ENCODE data around the gene MAD1L1.

The MAD1L1 gene

DNA sequence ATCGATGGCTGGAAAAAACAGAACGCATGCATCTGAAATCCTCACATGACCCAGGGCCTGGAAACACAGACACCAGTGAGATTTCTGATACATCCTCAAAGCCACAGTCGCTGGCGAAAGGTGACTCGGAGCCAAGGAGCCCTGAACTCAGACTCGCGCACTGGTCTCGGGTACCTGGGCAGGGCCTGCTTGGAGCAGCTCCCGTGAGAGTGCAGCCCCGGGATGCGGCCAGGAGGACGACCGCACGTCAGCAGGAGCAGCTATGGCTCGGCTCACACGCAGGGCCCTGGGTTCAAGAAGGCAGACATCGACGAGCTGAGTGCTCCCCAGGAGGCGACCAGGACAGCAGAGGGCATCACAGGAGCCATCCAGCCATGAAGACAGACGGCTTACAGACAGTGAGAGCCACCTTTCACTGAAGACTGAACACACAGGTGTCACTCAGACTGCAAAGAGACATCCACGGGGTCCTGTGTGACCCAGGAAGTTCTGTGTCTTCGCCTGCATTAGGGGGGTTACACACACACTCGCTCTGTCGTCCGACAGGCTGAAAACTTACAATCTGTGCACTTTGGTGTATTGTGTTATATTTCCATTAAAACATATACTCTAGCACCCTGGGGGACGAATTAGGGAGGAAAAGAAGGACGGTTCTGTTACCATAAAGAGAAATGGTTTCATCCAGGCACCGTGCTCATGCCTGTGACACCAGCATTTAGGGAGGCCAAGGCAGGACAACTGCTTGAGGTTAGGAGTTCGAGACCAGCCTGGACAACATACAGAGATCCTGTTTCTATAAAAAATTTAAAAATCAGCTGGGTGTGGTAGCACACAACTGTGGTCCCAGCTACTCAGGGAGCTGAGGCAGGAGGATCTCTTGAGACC, 227.7 kb downstream of the MAD1L1 start:
- TF ChIP-seq FOXP2 (optimal IDR thresholded peaks at IDR 0.05; ENCODE audit: control extremely low read depth, extremely low read length, insufficient read depth) (no peak), POLR2AphosphoS5 (IDR thresholded peaks at IDR 0.05; ENCODE audit: borderline replicate concordance, low read depth, low read length) (no peak), EZH2 (IDR thresholded peaks at IDR 0.05) (no peak)
- Histone ChIP-seq H3K36me3 (ENCODE audit: insufficient read depth, low read length) (no peaks in the 10 kb centered on the region), H3K9me3 (ENCODE audit: low read depth, low read length) (no peaks in the 10 kb centered on the region), H3K27ac (no peak overlapping the region), H3K4me3 (no peak overlapping the region), H3K9ac (ENCODE audit: insufficient read length) (no peak overlapping the region)
- no peak for DNase-seq (ENCODE audit: low read depth, low spot score)

DNA sequence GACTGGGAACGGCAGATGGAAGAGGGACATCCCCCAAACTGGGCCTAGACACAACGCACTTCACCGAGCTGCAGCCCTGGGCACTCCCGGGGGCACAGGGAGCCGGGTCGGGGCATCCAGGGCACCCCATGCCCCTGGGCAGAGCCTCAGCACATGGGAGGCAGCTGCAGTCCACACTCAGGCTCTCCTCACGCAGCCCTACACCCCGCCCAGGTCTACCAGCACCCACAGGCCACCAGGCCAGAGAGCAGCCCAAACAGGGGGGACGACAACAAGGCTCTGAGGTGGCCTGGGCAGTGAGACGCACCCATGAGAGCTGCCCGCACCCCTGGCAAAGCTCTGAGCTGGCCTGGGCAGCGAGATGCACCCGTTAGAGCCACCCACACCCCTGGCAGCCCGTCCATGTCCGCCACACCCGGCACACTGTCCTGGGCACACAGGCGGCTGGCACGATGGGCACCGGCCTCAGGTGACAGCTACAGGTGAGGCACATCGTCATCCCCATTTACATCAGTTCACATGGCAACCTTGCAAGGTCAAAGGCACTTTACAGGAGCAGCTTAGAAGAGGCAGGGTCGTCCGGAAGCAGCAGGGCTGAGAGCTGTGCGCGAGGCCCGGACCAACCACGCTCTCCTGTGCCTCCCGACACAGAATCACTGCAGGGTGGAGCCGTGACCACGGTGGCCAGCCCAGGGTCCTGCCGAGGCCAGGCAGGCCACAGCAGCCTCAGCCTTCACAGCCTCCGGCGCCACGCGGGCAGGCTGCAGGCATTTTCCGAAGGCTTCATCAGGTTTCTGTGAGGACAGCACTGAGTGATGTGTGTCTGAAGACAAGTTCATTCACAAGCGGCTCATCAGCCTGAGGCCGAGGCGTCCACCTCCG, 228.6 kb downstream of the MAD1L1 start:
- no peak for TF ChIP-seq FOXP2 (optimal IDR thresholded peaks at IDR 0.05; ENCODE audit: control extremely low read depth, extremely low read length, insufficient read depth)
- TF ChIP-seq POLR2AphosphoS5 (IDR thresholded peaks at IDR 0.05; ENCODE audit: borderline replicate concordance, low read depth, low read length): no peak
- TF ChIP-seq EZH2 (IDR thresholded peaks at IDR 0.05): no peak
- Histone ChIP-seq H3K9me3 (ENCODE audit: low read depth, low read length) (no peaks in the 10 kb centered on the region), H3K9ac (ENCODE audit: insufficient read length) (no peak overlapping the region), H3K27ac (no peak overlapping the region), H3K4me3 (no peak overlapping the region), H3K36me3 (ENCODE audit: insufficient read depth, low read length) (no peaks in the 10 kb centered on the region)
- no peak for DNase-seq (ENCODE audit: low read depth, low spot score)

DNA sequence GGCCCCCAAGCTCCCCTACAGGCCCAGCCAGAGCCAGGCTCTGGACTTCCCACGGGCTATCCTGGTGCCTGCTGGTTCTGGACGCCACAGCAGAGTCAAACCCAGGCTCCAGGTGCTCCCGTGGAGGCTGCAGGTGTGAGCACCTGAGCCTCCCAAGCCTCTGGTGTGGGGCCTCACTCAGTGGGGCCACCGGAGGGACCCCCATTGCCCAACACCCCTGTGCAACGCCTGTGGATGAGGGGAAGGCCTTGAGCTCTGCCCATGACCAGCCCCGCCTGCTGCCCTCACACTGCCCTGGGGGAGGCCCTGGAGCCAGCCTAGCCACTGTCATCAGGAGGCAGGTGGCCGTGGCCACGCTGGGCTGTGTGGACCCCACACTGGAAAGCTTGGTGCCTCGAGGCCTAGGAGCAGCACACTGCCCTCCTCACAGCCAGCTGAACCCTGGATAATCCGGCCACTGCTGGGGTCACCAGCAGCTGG, 229.3 kb downstream of the MAD1L1 start:
- H3K27ac ChIP-seq: no peak overlapping the region
- no peak for TF ChIP-seq FOXP2 (optimal IDR thresholded peaks at IDR 0.05; ENCODE audit: control extremely low read depth, extremely low read length, insufficient read depth)
- no peak for TF ChIP-seq EZH2 (IDR thresholded peaks at IDR 0.05)
- no peak for TF ChIP-seq POLR2AphosphoS5 (IDR thresholded peaks at IDR 0.05; ENCODE audit: borderline replicate concordance, low read depth, low read length)
- H3K9ac ChIP-seq (ENCODE audit: insufficient read length): no peak overlapping the region

DNA sequence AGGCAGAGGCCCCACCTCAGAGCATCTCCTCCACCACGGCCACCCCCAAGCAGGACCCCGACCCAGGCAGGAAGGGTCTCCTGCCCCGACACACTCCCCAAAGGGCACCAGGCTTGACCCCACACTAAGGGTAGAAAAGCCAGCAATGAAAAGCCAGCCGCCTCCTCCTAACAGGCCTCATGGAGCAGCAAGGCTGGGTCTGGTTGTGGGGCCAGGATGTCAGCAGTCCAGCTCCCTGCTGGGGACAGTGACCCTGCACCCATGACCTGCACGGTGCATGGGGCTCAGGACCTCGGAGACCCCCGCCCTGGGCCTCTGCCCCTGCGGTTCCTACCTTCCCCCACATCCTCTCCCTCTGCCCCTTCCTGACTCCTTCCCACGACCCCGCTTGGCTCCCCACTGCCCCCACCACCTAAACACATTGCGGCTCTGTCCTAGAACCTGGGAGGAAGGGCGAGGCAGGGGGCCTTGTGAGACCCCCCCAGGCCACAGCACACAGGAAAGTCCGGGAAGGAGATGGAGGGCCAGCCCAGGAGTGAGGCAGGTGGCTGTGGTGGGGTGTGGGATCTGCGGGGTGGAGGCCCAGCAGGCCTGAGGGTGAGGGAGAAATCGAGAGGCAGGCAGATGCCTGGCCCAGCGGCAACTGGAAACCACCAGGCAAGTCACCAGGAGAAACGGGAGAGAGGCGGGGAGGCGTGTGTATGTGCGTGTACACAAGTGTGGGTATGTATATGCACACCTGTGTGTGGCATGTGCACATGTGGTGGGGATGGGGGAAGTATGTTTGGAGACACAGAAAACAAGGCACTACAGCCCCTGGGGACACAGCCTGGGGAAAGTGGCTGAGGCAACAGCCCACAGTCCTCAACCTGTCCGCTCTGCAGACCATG, 229.9 kb downstream of the MAD1L1 start:
- Histone ChIP-seq H3K9me3 (ENCODE audit: low read depth, low read length) (no peaks in the 10 kb centered on the region), H3K36me3 (ENCODE audit: insufficient read depth, low read length) (no peaks in the 10 kb centered on the region), H3K9ac (ENCODE audit: insufficient read length) (no peak overlapping the region), H3K4me3 (no peak overlapping the region), H3K27ac (no peak overlapping the region)
- TF ChIP-seq EZH2 (IDR thresholded peaks at IDR 0.05): no peak
- no peak for TF ChIP-seq FOXP2 (optimal IDR thresholded peaks at IDR 0.05; ENCODE audit: control extremely low read depth, extremely low read length, insufficient read depth)
- no peak for TF ChIP-seq POLR2AphosphoS5 (IDR thresholded peaks at IDR 0.05; ENCODE audit: borderline replicate concordance, low read depth, low read length)
- DNase-seq (ENCODE audit: low read depth, low spot score): no peak

More for the DNA sequence above, 229.3 kb downstream of the MAD1L1 start:
- Histone ChIP-seq H3K36me3 (ENCODE audit: insufficient read depth, low read length) (no peaks in the 10 kb centered on the region), H3K4me3 (no peak overlapping the region), H3K9me3 (ENCODE audit: low read depth, low read length) (no peaks in the 10 kb centered on the region)
- DNase-seq (ENCODE audit: low read depth, low spot score): no peak

DNA sequence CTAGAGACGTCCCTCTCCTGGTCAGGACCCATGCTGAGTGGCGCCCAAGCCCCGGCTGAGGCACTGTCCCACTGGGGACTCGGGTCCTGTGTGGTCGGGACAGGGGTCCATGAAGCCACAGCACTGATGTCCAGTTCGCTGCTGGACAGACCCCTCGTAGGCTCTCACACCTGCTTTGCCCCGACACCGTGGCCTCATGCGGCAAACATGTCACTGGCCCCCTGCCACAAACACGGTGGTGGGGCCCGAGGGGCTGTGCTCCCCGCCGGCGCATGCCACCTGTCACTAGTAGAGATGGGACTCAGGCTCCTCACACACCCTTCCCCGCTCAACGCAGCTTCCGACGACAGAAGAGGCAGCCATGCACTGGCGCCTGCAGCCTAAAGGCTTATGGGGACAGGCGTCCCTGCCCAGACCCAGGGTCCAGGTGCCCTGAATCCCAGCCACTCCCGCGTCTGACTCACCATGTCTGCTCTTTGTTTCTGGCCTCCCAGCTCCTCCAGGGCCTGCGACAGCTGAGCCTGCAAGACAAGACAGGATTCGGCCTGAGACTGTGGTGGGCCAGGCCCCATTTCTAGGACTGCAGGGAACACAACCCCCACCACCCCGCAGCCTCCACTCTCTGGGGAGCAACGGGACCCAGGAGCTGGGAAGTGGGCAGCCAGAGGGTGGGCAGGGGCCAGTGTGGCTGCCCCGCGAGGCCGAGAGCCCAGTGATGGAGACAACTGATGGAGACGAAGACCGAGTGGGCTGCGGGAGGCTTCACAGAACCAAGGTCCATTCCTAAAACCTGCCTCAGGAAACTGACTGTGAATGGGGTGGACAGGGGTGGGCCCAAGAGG, 230.9 kb downstream of the MAD1L1 start:
- no peak for DNase-seq (ENCODE audit: low read depth, low spot score)
- TF ChIP-seq EZH2 (IDR thresholded peaks at IDR 0.05): no peak
- no peak for TF ChIP-seq POLR2AphosphoS5 (IDR thresholded peaks at IDR 0.05; ENCODE audit: borderline replicate concordance, low read depth, low read length)
- no peak for TF ChIP-seq FOXP2 (optimal IDR thresholded peaks at IDR 0.05; ENCODE audit: control extremely low read depth, extremely low read length, insufficient read depth)
- H3K27ac ChIP-seq: no peak overlapping the region
- no peaks in the 10 kb centered on the region for H3K36me3 ChIP-seq (ENCODE audit: insufficient read depth, low read length)
- H3K9ac ChIP-seq (ENCODE audit: insufficient read length): no peak overlapping the region
- H3K4me3 ChIP-seq: no peak overlapping the region
- no peaks in the 10 kb centered on the region for H3K9me3 ChIP-seq (ENCODE audit: low read depth, low read length)

DNA sequence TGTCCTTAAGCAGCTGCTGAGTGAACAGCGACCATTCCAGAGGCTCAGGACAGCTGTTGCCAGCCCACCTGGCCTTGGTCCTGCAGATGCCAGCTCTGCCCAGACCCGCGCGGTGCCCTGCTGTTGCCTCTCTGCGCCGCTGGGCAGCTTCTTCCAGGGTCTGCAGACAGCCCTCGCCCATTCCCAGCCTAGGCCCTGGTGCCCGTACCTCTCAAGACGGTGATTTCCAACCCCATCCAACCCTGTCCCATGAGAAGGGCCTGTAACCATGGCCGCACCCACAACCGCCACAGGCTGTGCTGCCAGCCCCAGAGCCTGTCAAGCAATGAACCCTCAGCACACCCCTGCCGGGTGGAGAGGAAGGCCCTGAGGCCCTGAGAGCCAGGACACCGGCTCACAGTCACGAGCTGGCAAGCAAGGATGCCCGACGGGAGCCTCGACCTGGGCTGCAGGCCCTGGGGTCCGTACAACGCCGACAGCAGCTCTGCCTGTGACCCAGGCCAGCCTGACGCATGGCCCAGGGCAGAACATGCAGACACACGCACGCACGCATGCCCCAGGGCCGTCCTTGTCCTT, 231.9 kb downstream of the MAD1L1 start:
- no peak overlapping the region for H3K27ac ChIP-seq
- H3K4me3 ChIP-seq: no peak overlapping the region

More for the DNA sequence above, 231.9 kb downstream of the MAD1L1 start:
- H3K9ac ChIP-seq (ENCODE audit: insufficient read length): no peak overlapping the region
- TF ChIP-seq POLR2AphosphoS5 (IDR thresholded peaks at IDR 0.05; ENCODE audit: borderline replicate concordance, low read depth, low read length): no peak
- TF ChIP-seq FOXP2 (optimal IDR thresholded peaks at IDR 0.05; ENCODE audit: control extremely low read depth, extremely low read length, insufficient read depth): no peak
- no peak for DNase-seq (ENCODE audit: low read depth, low spot score)
- no peaks in the 10 kb centered on the region for H3K36me3 ChIP-seq (ENCODE audit: insufficient read depth, low read length)
- H3K9me3 ChIP-seq (ENCODE audit: low read depth, low read length): no peaks in the 10 kb centered on the region
